Fibroblast of skin of right quadriceps (primary cell): ENCODE measurements around the gene IMPDH1.
"Not testable (repeated sequence)": the region's sequence is repeated elsewhere in the genome, so short reads cannot be mapped to it uniquely, and the experiment has no call there.

ENCODE experiments used
- DNase-seq: peaks from one replicate; pipeline ENCODE4 v3.0.0-alpha.2; 2013

Gene IMPDH1

DNA sequence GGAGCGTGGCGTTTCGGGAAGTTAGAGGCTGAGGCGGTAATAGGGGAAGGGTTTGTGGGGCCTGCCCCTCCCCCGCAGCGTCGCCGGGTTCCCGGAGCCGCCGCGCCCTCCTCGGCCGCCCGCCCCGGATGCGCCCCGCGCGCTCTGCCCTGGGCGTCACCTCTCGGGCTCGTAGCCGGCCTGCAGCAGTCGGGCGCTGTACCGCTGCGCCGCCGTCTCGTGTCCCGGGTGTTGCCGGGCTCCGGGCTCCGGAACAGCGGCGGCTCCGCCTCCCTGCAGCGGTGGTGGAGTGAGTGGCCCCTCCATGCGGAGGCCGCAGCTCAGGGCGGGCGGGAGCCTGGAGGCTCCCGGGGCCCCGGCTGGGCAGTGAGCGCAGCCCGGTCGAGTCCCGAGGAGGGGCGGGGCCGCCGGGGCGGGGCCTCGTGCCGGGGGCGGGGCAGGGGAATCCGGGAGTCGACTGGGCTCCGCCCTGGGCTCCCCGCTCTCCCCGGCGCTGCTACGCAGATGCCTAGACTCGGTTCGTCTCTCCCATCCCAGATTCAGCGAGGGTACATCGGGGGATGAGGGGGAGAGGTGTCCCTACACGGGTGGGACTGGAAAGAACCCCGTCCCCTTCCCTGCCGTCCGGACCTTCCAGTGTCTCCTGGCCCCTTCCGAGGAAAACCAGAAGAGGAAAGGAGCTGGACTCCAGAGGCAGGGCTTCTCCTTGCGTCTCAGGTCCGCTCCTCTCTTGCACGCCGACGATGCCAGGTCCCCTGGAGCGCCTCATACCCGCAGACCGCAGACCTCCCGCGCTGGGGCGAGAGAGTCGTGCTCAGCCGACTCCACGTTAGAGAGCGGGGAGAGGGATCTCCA, at the start of gene IMPDH1:
Gene IMPDH1 (minus strand): TSS at position 387 of the 855 bp plus-strand sequence. CDS start 81 bp downstream, at position 306.
- peak; percentile 85 for DNase-seq

DNA sequence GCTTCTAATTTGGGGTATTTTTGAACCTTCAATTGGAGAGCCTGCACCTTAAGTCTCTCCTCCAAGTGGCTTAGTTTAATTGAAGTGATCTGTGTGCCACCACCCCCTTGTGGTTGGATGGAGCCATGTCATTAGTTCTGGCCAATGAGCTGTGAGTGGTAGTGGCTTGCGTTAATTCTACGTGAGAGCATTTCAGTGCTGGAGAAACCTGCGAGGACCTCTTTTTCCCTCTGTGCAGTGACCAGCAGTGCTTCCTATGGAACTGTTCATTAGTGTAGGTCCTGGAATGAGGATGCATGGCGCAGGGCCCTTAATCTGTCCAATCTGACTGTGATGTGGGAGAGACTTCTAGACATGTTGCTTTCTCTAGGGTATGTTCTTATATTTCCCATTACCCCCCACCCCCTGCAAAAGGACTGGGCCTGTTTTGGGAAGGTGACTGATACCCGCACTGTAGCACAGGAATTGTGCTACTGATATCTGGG, 49.7 kb upstream of the IMPDH1 start:
- peak; percentile 59 for DNase-seq

DNA sequence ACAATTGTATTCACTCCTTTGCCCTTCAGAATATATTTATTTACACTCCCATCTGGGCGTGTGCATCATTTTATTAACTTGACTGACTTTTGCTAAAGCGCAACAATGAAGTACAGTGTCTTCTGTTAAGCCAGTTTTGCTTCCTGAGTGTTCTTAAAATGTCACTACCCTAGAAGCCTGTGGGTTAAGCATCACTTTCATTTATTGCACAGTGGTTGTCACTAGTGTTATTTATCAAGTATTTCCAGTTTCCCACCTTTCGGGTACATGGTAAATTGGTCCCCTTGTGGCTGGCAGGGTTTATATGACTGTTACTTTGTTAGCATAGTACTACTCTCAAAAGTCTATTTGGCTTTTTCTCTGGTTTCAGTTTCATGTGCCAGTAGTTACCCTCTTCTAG, 49.2 kb upstream of the IMPDH1 start:
- DNase-seq = no peak

GRCh38 chr7:128457385-128457784, 47.6 kb upstream of the IMPDH1 start:
- DNase-seq = not testable (repeated sequence)

- DNase-seq = no peak
Observed at GRCh38 chr7:128456255-128456725, 46.5 kb upstream of the IMPDH1 start.

- peak; percentile 98 for DNase-seq
Observed at GRCh38 chr7:128455543-128456254, 45.9 kb upstream of the IMPDH1 start, which contains the start of gene HILPDA. TSS of gene HILPDA (plus strand) at chr7:128455878. CDS start at chr7:128457269, 1,391 bp downstream.

DNA sequence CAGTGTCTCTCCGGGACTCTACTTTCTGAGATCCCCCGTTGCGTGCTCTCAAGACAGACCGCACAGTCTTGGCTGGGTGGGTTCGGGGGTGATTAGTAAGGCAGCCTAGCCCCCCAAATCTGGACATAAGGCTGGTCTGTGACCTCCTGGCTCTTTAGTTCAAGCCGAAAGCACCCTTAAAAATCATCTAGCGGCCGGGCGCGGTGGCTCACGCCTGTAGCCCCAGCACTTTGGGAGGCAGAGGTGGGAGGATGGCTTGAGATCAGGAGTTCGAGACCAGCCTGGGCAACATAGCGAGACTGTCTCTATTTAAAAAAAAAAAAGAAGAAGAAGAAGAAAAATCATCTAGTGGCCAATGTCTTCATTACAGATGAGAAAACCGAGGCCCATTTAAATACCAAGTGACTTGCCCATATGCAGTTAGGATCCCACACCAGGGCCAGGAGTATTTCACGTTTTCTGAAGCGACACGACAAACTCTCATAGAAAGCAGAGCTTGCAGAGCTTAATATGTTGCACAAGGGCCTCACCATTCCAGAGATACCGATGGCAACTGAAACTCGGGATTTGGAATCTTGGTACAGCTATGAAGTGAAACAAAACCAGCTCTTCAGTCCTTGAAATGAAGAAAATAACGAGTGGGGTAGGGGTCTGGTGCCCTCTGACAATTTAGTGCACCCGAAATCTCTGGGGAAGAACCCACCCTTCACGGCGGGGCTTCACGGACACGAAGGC, 45.2 kb upstream of the IMPDH1 start:
- peak; percentile 61 for DNase-seq

- DNase-seq = peak; percentile 90
Observed at GRCh38 chr7:128453836-128454804, 44.3 kb upstream of the IMPDH1 start.

GRCh38 chr7:128452552-128452951, 42.8 kb upstream of the IMPDH1 start:
- no peak for DNase-seq

GRCh38 chr7:128450913-128451312, 41.1 kb upstream of the IMPDH1 start:
- DNase-seq = no peak

DNA sequence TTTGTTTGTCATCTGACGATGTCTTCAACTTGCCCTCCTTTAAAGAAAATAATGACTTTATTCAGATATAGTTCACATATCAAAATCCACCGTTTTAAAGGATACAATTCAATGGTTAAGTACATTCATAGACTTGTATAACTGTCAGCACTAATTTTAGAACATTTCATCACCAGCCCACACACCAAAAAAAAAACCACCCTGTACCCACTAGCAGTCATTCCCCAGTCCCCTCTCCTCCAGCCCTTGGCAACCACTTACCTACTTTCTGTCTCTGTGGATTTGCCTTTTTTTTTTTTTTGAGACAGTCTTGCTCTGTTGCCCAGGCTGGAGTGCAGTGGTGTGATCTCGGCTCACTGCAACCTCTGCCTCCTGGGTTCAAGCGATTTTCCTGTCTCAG, 40.6 kb upstream of the IMPDH1 start:
- DNase-seq = no peak

- DNase-seq = no peak
Observed at GRCh38 chr7:128448751-128449302, 39.0 kb upstream of the IMPDH1 start.

DNA sequence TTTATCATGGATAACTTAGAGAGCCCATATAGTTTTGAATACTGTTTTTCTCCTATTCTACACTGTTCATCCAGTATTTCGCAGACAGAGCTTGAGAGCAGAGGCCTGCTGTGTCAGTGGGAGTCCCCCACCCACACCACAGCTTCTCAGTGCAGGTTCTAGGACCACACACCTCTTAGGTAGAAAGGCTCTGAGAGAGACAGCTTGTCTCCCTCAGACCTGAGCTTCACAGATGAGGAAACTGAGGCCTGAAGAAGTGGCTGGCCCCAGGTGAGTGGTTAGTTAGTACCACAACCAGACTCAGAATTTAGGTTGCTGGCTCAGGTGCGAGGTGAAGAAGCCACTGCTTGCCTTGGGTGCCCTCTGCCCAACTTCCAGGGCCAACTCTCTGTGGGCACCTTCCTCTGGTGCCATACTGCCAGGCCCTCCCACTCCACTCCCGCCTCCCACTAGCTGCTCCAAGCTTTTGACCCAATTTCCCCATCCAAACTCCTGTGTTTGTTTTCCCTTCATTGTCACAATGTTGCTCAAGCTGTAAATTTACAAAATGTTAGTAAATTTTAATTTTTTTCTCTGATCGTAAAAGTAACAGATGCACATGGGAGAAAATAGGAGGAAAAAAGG, 38.3 kb upstream of the IMPDH1 start:
- DNase-seq = no peak

- DNase-seq = no peak
Observed at GRCh38 chr7:128446306-128446705, 36.5 kb upstream of the IMPDH1 start.

DNA sequence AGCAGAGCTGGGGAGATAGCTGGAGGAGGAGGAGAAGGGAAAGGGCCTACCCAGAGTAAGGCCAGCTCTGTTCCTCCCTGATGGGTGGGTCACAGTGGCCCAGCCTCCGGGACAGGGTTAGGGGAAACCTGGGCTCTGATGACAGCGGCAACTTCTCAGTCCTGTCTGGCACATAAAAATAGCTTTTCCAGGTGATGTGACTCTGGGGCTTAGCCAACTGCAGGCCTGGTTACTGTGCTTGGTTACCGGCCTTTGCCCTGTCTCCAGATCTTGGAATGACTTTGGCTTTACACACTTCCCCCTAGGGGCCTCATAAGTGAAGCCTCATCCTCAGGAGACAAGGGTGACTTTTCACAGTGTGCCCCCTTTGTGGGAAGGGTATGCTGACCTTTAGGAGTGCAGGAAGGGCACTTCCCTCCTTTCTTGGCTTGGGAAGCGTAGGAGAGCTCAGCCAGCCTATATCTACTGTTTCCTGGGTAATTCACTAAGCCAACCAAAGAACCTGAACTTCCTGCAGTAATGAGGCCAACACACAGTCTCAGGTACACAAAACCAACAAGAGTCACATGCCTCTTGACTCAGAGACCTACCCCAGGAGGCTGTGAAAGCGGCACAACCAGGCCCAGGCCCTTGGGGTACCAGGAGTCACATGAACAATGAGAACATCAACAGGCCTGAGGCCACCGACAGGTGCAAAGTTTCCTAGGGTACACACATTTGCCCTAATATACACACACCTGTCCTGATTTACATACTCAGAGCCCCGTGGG, 34.2 kb upstream of the IMPDH1 start:
- no peak for DNase-seq

DNA sequence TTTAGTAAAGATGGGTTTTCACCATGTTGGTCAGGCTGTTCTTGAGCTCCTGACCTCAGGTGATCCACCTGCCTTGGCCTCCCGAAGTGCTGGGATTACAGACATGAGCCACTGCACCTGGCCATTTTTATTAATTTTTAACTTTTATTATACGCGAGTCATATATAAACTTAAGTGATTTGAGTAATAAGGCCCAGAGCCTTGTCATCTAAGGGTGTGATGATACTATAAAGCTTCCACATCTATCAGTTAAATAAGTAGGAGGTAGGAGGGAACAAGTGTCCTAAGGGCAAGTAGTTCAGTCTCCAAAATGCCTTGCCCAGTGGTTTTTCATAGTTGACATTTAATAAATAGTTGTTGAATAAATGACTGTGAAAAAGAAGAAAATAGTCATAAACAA, 32.6 kb upstream of the IMPDH1 start:
- no peak for DNase-seq

- no peak for DNase-seq
Observed at GRCh38 chr7:128437426-128438332, 27.9 kb upstream of the IMPDH1 start.

DNA sequence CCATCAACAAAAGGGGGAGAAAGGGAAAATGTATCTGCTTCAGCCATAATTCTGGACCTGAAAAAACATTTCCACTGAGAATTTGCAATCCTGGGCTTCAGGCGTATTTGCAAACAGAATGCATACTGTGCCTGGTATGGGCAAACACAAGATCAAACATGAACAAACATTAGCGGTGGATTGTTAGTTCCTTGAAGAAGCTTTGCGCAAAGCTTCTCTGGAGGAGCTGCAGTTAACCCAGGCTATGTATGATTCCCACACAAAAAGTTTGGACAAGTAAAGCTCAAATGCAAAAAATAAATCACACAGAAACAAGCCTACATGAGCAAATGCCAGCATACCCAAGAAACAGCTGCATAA, 25.5 kb upstream of the IMPDH1 start:
- no peak for DNase-seq
